GM23248 (cell line): ENCODE measurements around the gene DAPK1. TPM values are rescaled to one million over a fixed set of nuclear protein-coding genes. Genes with fewer than 3 reads are reported as not detected.

Experiments
- DNase-seq: peaks from one replicate; pipeline ENCODE4 v3.0.0-alpha.2; 2015
- H2AFZ ChIP-seq: fragments of 200-600 bp; sonication (generic); 2 replicates; pipeline ENCODE4 v1.6.1; 2016; ENCODE audit warnings: antibody characterized with exemption
- H3F3A ChIP-seq: fragments of 200-600 bp; sonication (generic); 2 replicates; pipeline ENCODE4 v1.6.1; 2016; ENCODE audit warnings: mild to moderate bottlenecking, antibody characterized with exemption, mixed run types; ENCODE audit not compliant: insufficient read depth
- H3K27ac ChIP-seq: fragments of 200-600 bp; sonication (generic); 2 replicates; pipeline ENCODE4 v1.5.1; 2016; ENCODE audit warnings: mild to moderate bottlenecking
- H3K27me3 ChIP-seq: fragments of 200-600 bp; sonication (generic); replicated peaks from 2 replicates; pipeline ENCODE4 v1.6.1; 2016; ENCODE audit warnings: mild to moderate bottlenecking; ENCODE audit not compliant: insufficient read depth
- H3K36me3 ChIP-seq: fragments of 200-600 bp; sonication (generic); 2 replicates; pipeline ENCODE4 v1.6.1; 2016; ENCODE audit warnings: low read depth, mild to moderate bottlenecking
- H3K4me1 ChIP-seq: fragments of 200-600 bp; sonication (generic); 2 replicates; pipeline ENCODE4 v1.6.1; 2016; ENCODE audit warnings: mild to moderate bottlenecking; ENCODE audit not compliant: insufficient read depth
- H3K4me2 ChIP-seq: fragments of 200-600 bp; sonication (generic); one replicate; pipeline ENCODE4 v1.6.1; 2016; ENCODE audit warnings: mild to moderate bottlenecking; ENCODE audit not compliant: unreplicated experiment
- H3K4me3 ChIP-seq: fragments of 200-600 bp; sonication (generic); 2 replicates; pipeline ENCODE4 v1.5.1; 2016; ENCODE audit warnings: mild to moderate bottlenecking
- H3K79me2 ChIP-seq: fragments of 200-600 bp; sonication (generic); 2 replicates; pipeline ENCODE4 v1.6.1; 2016; ENCODE audit warnings: mild to moderate bottlenecking; ENCODE audit not compliant: insufficient read depth
- H3K9ac ChIP-seq: fragments of 200-600 bp; sonication (generic); 2 replicates; pipeline ENCODE4 v1.6.1; 2016; ENCODE audit warnings: mild to moderate bottlenecking
- H3K9me2 ChIP-seq: fragments of 200-600 bp; sonication (generic); 2 replicates; pipeline ENCODE4 v1.6.1; 2016; ENCODE audit warnings: mixed run types, mild to moderate bottlenecking, moderate library complexity; ENCODE audit not compliant: insufficient read depth
- H3K9me3 ChIP-seq: fragments of 200-600 bp; sonication (generic); one replicate; pipeline ENCODE4 v1.6.1; 2017; ENCODE audit warnings: low read depth
- H4K20me1 ChIP-seq: fragments of 200-600 bp; sonication (generic); 2 replicates; pipeline ENCODE4 v1.6.0; 2016; ENCODE audit not compliant: insufficient read depth
- EZH2 ChIP-seq: fragments of 200-600 bp; sonication (generic); IDR thresholded peaks from 2 replicates; pipeline ENCODE4 v1.6.1; 2018; ENCODE audit warnings: antibody characterized with exemption, mild to moderate bottlenecking; ENCODE audit not compliant: insufficient read depth, poor library complexity, severe bottlenecking
- EZH2phosphoT487 ChIP-seq: fragments of 200-600 bp; sonication (generic); IDR thresholded peaks from 2 replicates; pipeline ENCODE4 v1.6.1; 2018; ENCODE audit warnings: antibody characterized with exemption, moderate library complexity, mild to moderate bottlenecking, low read depth; ENCODE audit not compliant: insufficient read depth
- WGBS, 2 experiments: methylation state at CpG; one replicate each; pipeline ENCODE4 v1.1.6; 2015 to 2017; ENCODE audit warnings: low lambda C conversion rate in 2 of 2, low coverage in 1 of 2; ENCODE audit errors: missing lambda C conversion rate in 2 of 2; 5-methylcytosine and 5-hydroxymethylcytosine counted together
- in situ Hi-C: fragments of 300-500 bp; cut with MboI; formaldehyde crosslinking; loops from 2 replicates; pipeline ENCODE4 v1.15.0; 2020
- polyA plus RNA-seq: library from polyadenylated mRNA; unstranded; fragments of >200 nt; fragmentation: Nextera tagmentation; extraction: Ambion mirVana; gene quantifications from 2 replicates; pipeline ENCODE4 v1.2.1, GENCODE V29; 2016
- total RNA-seq: library from RNA; depleted of rRNA; stranded (reverse); fragments of >200 nt; shearing (Covaris generic); gene quantifications from 2 replicates; pipeline ENCODE4 v1.2.3, GENCODE V29; 2014

DAPK1 gene
- total and polyA plus RNA-seq, 2 experiments from 2014 or later = 1.6 to 1.9 TPM

DNA sequence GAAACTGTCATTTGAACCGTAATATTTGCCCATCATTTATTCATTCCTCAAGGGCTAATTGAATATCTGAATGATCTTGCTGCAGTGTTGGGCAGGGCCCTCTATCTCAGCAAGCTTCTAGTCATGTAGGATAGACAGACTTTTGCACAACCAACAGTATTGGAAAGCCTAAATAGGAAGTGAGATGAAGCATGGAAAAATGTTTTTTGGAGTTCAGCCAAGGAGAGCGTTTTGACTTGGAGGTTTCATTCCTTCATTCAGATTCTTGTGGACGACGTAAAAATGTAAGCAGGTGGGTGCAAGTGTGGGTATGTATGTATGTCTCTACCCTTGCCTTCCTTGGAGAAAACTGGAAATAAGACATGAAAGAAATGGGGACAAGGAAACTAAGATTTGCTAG lies 15.5 kb downstream of the DAPK1 start:
- Histone ChIP-seq H3K36me3 (no peaks in the 10 kb centered on the region), H3K27me3 (no peaks in the 10 kb centered on the region), H3F3A (no peaks in the 10 kb centered on the region), H3K9ac (no peak overlapping the region), H3K27ac (no peak overlapping the region), H3K79me2 (no peaks in the 10 kb centered on the region), H4K20me1 (no peaks in the 10 kb centered on the region), H3K9me2 (no peaks in the 10 kb centered on the region), H3K9me3 (no peaks in the 10 kb centered on the region), H3K4me2 (no peak overlapping the region), H3K4me1 (no peaks in the 10 kb centered on the region), H2AFZ (no peak overlapping the region), H3K4me3 (no peak overlapping the region)
- in situ Hi-C loops = no loop called here
- DNase-seq = no peak
- TF ChIP-seq EZH2 = no peak
- WGBS, 2 experiments = 34 to 36% methylated on average over 4 of the region's 4 CpGs

DNA sequence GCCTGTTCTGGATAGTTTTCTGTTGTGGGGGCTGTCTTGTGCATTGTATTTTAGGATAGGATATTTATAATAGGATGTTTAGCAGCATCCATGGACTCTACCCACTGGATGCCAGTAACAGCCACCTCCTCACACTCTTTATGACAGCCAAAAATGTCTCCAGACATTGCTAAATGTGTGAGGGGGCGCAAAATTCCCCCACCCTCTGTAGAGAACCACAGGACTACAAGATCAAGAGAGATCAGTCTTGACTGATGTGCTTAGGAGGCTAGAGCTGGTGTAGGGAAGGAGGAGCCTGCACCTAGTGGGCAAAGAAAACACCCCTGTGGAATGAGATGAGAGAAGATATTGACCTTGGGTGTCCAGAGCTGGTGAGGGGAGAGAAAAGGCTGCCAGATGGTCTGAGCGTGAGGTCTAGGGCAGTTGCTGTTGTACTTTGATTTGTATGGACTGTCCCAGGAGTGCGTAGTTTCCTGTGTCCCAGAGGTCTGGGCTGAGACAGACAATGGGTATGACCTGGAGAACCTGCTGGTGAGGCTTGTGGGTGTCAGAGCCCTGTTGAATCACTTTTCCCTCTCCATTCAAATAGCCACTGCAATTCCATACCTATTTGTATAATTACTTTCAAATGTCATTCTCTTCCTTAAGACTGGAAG lies 16.3 kb downstream of the DAPK1 start:
- Histone ChIP-seq H3K9me2 (no peaks in the 10 kb centered on the region), H3K9ac (no peak overlapping the region), H3F3A (no peaks in the 10 kb centered on the region), H3K9me3 (no peaks in the 10 kb centered on the region), H3K36me3 (no peaks in the 10 kb centered on the region), H3K4me3 (no peak overlapping the region), H3K79me2 (no peaks in the 10 kb centered on the region), H4K20me1 (no peaks in the 10 kb centered on the region), H2AFZ (no peak overlapping the region), H3K27me3 (no peaks in the 10 kb centered on the region), H3K4me1 (no peaks in the 10 kb centered on the region), H3K4me2 (no peak overlapping the region), H3K27ac (no peak overlapping the region)
- no peak for DNase-seq
- in situ Hi-C loops = no loop called here
- TF ChIP-seq EZH2 = no peak
- TF ChIP-seq EZH2phosphoT487 = no peak
- WGBS, 2 experiments = 75 to 79% methylated on average over 3 of the region's 3 CpGs

DNA sequence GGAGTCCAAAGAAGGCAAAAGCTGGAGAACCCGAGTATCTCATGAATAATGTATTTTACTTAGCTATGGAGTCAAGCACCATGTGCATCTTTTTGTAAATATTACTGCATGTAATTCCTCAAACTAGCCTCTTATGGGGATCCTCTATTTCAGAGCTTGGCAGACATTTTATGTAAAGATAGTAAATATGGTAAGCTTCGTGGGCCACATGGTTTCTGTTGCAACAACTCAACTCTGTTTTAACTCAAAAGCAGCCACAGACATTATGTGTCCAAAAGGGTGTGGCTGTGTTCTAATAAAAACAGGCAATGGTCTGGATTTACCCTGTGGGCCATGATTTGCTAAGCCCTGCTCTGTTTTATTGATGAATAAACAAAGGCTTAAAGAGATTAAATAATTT lies 17.3 kb downstream of the DAPK1 start:
- no peaks in the 10 kb centered on the region for H3K9me2 ChIP-seq
- no peaks in the 10 kb centered on the region for H3K79me2 ChIP-seq
- H2AFZ ChIP-seq = no peak overlapping the region
- in situ Hi-C loops = no loop called here
- 18 to 29% methylated on average over 2 of the region's 2 CpGs for WGBS, 2 experiments
- DNase-seq = no peak
- H3K9ac ChIP-seq = no peak overlapping the region
- H3F3A ChIP-seq = no peaks in the 10 kb centered on the region
- no peaks in the 10 kb centered on the region for H4K20me1 ChIP-seq
- H3K27me3 ChIP-seq = no peaks in the 10 kb centered on the region
- H3K4me1 ChIP-seq = no peaks in the 10 kb centered on the region
- no peak overlapping the region for H3K4me3 ChIP-seq
- H3K9me3 ChIP-seq = no peaks in the 10 kb centered on the region
- no peak overlapping the region for H3K4me2 ChIP-seq
- TF ChIP-seq EZH2 (no peak), EZH2phosphoT487 (no peak)
- no peaks in the 10 kb centered on the region for H3K36me3 ChIP-seq
- no peak overlapping the region for H3K27ac ChIP-seq

DNA sequence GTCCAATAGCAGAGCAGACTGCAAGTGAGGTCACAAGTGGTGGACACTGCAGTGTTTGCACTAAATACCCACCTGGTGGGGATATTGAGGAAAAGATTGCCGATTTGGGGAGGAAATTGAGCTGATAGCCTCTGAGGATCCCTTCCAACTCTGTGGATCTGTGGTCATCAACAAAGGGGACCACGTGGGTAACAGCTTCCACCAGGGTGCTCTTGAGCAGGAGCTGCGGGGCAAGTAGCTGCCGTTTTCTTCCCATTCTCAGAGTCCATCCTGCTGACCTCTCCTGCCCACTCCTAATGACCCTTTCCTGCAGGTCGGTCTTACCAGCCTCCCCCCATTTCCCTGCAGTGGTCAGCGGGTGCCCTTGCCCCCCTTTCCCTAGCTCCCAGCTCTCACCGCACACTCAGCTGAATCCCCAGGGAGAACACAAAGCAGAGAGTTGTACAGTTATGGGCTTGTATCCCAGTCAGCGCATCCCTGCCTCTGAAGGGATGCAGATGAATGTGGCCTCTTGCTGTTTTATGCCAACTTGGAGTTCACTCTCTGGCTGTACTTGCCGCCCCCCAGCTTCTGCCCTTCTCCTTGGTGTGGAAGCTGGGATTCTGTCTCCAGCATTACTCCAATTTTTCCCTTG lies 18.0 kb downstream of the DAPK1 start:
- Histone ChIP-seq H3K4me3 (no peak overlapping the region), H3K4me1 (no peaks in the 10 kb centered on the region), H3K36me3 (no peaks in the 10 kb centered on the region), H3K9me2 (no peaks in the 10 kb centered on the region), H3K79me2 (no peaks in the 10 kb centered on the region), H3K27me3 (no peaks in the 10 kb centered on the region), H4K20me1 (no peaks in the 10 kb centered on the region), H2AFZ (no peak overlapping the region), H3K9me3 (no peaks in the 10 kb centered on the region), H3K9ac (no peak overlapping the region), H3K27ac (no peak overlapping the region), H3K4me2 (no peak overlapping the region), H3F3A (no peaks in the 10 kb centered on the region)
- no peak for TF ChIP-seq EZH2phosphoT487
- TF ChIP-seq EZH2 = no peak
- in situ Hi-C loops = no loop called here
- WGBS, 2 experiments = 79 to 84% methylated on average over 9 of the region's 9 CpGs
- no peak for DNase-seq
